Endothelial cell of umbilical vein (primary cell): ENCODE data around the gene FAM184B. TPM values are rescaled to one million over a fixed set of nuclear protein-coding genes. Genes with fewer than 3 reads are reported as not detected.
A peak's percentile ranks its signal among the peaks of the same experiment; 100 is the strongest.
"Not testable (repeated sequence)": the region's sequence is repeated elsewhere in the genome, so short reads cannot be mapped to it uniquely, and the experiment has no call there.

Experiments used
- BruUV-seq: library from RNA; stranded (reverse); fragments of 400-500 nt; replicated peaks from 2 replicates; lab custom pipeline; 2021; lab: Mats Ljungman, UMichigan
- CTCF ChIA-PET: fragments of 300-600, 350-600 bp; sonication (Branson Sonifier 250); formaldehyde crosslinking; loops from one replicate; lab custom pipeline; 2021; ENCODE audit warnings: antibody characterized with exemption, inconsistent platforms; lab: Charles Lee
- POLR2A ChIA-PET: fragments of 300-600, 350-600 bp; sonication (Branson Sonifier 250); formaldehyde crosslinking; loops from one replicate; lab custom pipeline; 2021; ENCODE audit warnings: antibody characterized with exemption, inconsistent platforms; lab: Charles Lee
- DNase-seq: peaks from one replicate; pipeline ENCODE4 v3.0.0-alpha.2; 2011; ENCODE audit warnings: low read depth, low spot score
- FAIRE-seq: peaks from 2 replicates; lab custom pipeline; 2011; peaks lifted over from hg19 to GRCh38; lab: Jason Lieb, UNC
- H2AFZ ChIP-seq: 2 replicates; pipeline ENCODE4 v1.6.0; 2012; ENCODE audit warnings: low read depth, low read length, control low read depth, inconsistent platforms
- H3K27ac ChIP-seq: 2 replicates; pipeline ENCODE4 v1.5.1; 2011; ENCODE audit warnings: low read depth, mild to moderate bottlenecking, control low read depth, low read length, moderate library complexity; ENCODE audit not compliant: insufficient read depth
- H3K27me3 ChIP-seq, 2 experiments: 2 replicates each; pipeline versions ENCODE4 v1.6.0 to v1.6.1; 2011; ENCODE audit warnings: low read length in 2 of 2, mixed read lengths in 1 of 2; ENCODE audit not compliant: control insufficient read depth in 2 of 2, insufficient read depth in 2 of 2
- H3K36me3 ChIP-seq, 2 experiments: 2 replicates in 1 of 2; 3 replicates in 1 of 2; pipeline ENCODE4 v1.5.1; 2011; ENCODE audit warnings: low read length in 2 of 2, mild to moderate bottlenecking in 1 of 2, moderate library complexity in 1 of 2; ENCODE audit not compliant: control insufficient read depth in 2 of 2, insufficient read depth in 2 of 2; ENCODE audit errors: extremely low read depth in 1 of 2
- H3K4me1 ChIP-seq: 3 replicates; pipeline ENCODE4 v1.5.1; 2011; ENCODE audit warnings: mild to moderate bottlenecking, low read length; ENCODE audit not compliant: control insufficient read depth, insufficient read depth; ENCODE audit errors: extremely low read depth
- H3K4me2 ChIP-seq: 2 replicates; pipeline ENCODE4 v1.6.1; 2011; ENCODE audit warnings: low read length, control low read depth, mixed read lengths; ENCODE audit not compliant: insufficient read depth
- H3K4me3 ChIP-seq, 3 experiments: fragments of 200-600 bp in 1 of 3; sonication (generic), shearing (Covaris generic) in 1 of 3; replicated peaks in 1 of 3; 2 replicates each; pipeline ENCODE4 v1.5.1; 2011 to 2016; ENCODE audit warnings: control low read depth in 3 of 3, low read length in 3 of 3, mild to moderate bottlenecking in 2 of 3, inconsistent platforms in 1 of 3, low read depth in 1 of 3, moderate library complexity in 1 of 3; ENCODE audit not compliant: insufficient read depth in 1 of 3
- H3K79me2 ChIP-seq: 2 replicates; pipeline ENCODE4 v1.6.0; 2012; ENCODE audit warnings: low read length, inconsistent platforms; ENCODE audit not compliant: control insufficient read depth, insufficient read depth
- H3K9ac ChIP-seq: replicated peaks from 2 replicates; pipeline ENCODE3; 2011; ENCODE audit warnings: low read length, control low read depth; ENCODE audit not compliant: insufficient read depth; ENCODE audit errors: extremely low read depth
- H3K9me1 ChIP-seq: replicated peaks from 3 replicates; pipeline ENCODE4 v1.6.0; 2011; ENCODE audit warnings: mild to moderate bottlenecking, low read length; ENCODE audit not compliant: control insufficient read depth, insufficient read depth; ENCODE audit errors: extremely low read depth
- H3K9me3 ChIP-seq: replicated peaks from 2 replicates; pipeline ENCODE4 v1.5.1; 2012; ENCODE audit warnings: low read length, inconsistent platforms; ENCODE audit not compliant: control insufficient read depth, insufficient read depth
- H4K20me1 ChIP-seq: replicated peaks from 2 replicates; pipeline ENCODE3; 2011; ENCODE audit warnings: mild to moderate bottlenecking, low read length; ENCODE audit not compliant: control insufficient read depth, insufficient read depth; ENCODE audit errors: extremely low read depth
- CTCF ChIP-seq, 2 donors: IDR thresholded peaks; 1 replicate in 1 of 2; 2 replicates in 1 of 2; pipeline ENCODE4 v1.5.1; 2011; ENCODE audit warnings: low read length in 2 of 2, mild to moderate bottlenecking in 2 of 2, moderate library complexity in 2 of 2, control low read depth in 1 of 2, inconsistent platforms in 1 of 2, low read depth in 1 of 2; ENCODE audit not compliant: insufficient read depth in 1 of 2; ENCODE audit errors: extremely low read depth in 1 of 2
- EZH2 ChIP-seq: IDR thresholded peaks from 2 replicates; pipeline ENCODE4 v1.6.1; 2012; ENCODE audit warnings: borderline replicate concordance, low read depth, mild to moderate bottlenecking, moderate library complexity, low read length, inconsistent platforms; ENCODE audit not compliant: severe bottlenecking
- GATA2 ChIP-seq: IDR thresholded peaks from 2 replicates; pipeline ENCODE4 v1.7.0; 2011; ENCODE audit warnings: low read depth, mild to moderate bottlenecking, moderate library complexity, mixed read lengths, low read length; ENCODE audit not compliant: insufficient read length, insufficient read depth
- JUN ChIP-seq: IDR thresholded peaks from 2 replicates; pipeline ENCODE4 v1.6.1; 2011; ENCODE audit warnings: borderline replicate concordance, low read depth; ENCODE audit not compliant: insufficient read length, insufficient read depth
- POLR2AphosphoS5 ChIP-seq: IDR thresholded peaks from 2 replicates; pipeline ENCODE4 v1.6.1; 2012; ENCODE audit warnings: low read depth, mild to moderate bottlenecking, control low read depth, low read length, moderate library complexity; ENCODE audit not compliant: insufficient read depth
- dilution Hi-C: fragments of 300-500 bp; cut with MboI; formaldehyde crosslinking; loops from one replicate; pipeline ENCODE4 v1.15.0; 2019; ENCODE audit warnings: low sequenced_read_pairs; ENCODE audit not compliant: extremely low pct_ligation_motif_present
- intact Hi-C: fragments of 100-400 bp; cut with micrococcal nuclease; formaldehyde crosslinking; loops from one replicate; pipeline ENCODE4 v1.10.0; 2022
- polyA plus RNA-seq, 4 experiments: library from polyadenylated mRNA; depleted of rRNA in 3 of 4; stranded (reverse) in 3 of 4; unstranded in 1 of 4; fragments of >200 nt; gene quantifications; 2 replicates each; pipeline versions ENCODE4 v1.2.1 to v1.2.3, GENCODE V29; 2011 to 2012; ENCODE audit warnings: missing spikeins in 1 of 4
- total RNA-seq: library from RNA; stranded (reverse); gene quantifications from 2 replicates; pipeline ENCODE4 v1.2.3, GENCODE V29; 2021

Gene FAM184B
- total and polyA plus RNA-seq, 2 donors (not counting 3 experiments of a cell fraction or from before 2014, with no cell fraction given), result not detected

GRCh38 chr4:17662694-17663093 lies 118.7 kb downstream of the FAM184B start:
- H3K9ac ChIP-seq, result no peak overlapping the region
- H2AFZ ChIP-seq, result no peak overlapping the region
- ChIA-PET CTCF (no interaction called here), POLR2A (no interaction called here)
- no peaks in the 10 kb centered on the region for H4K20me1 ChIP-seq
- no peaks in the 10 kb centered on the region for H3K79me2 ChIP-seq
- no peak for DNase-seq
- no TSS peak for BruUV-seq
- H3K4me2 ChIP-seq, result no peak overlapping the region
- no peaks in the 10 kb centered on the region for H3K9me3 ChIP-seq
- no peaks in the 10 kb centered on the region for H3K4me1 ChIP-seq
- FAIRE-seq, result no peak
- H3K36me3 ChIP-seq, result no peaks in the 10 kb centered on the region
- dilution Hi-C loops, result no loop called here
- H3K27ac ChIP-seq, result no peak overlapping the region
- H3K4me3 ChIP-seq, result no peak overlapping the region
- H3K9me1 ChIP-seq, result no peaks in the 10 kb centered on the region
- no peaks in the 10 kb centered on the region for H3K27me3 ChIP-seq
- intact Hi-C loops, result no loop called here
- TF ChIP-seq EZH2 (no peak), JUN (peak; percentile 7), GATA2 (no peak), CTCF (IDR thresholded peaks at IDR 0.05; ENCODE audit: extremely low read depth in 1 of 2, insufficient read depth in 1 of 2, low read depth in 1 of 2, low read length in 2 of 2) (no peak), POLR2AphosphoS5 (no peak)

- H3K9me1 ChIP-seq, H3K4me1 ChIP-seq, H3K4me3 ChIP-seq, H3K79me2 ChIP-seq, dilution Hi-C loops, BruUV-seq, H3K27ac ChIP-seq, POLR2A ChIA-PET, H3K9ac ChIP-seq, FAIRE-seq, H3K36me3 ChIP-seq, CTCF ChIA-PET, H3K9me3 ChIP-seq, H3K4me2 ChIP-seq, H3K27me3 ChIP-seq, intact Hi-C loops, H2AFZ ChIP-seq, DNase-seq, H4K20me1 ChIP-seq: not testable (repeated sequence)
Observed at GRCh38 chr4:17659196-17659595, 122.2 kb downstream of the FAM184B start.
